ENCODE measurements around the gene ZBTB44. TPM values are rescaled to one million over a fixed set of nuclear protein-coding genes. Genes with fewer than 3 reads are reported as not detected.

The ZBTB44 gene
- total RNA-seq, 1 donor from 2014 or later = 42.5 TPM

DNA sequence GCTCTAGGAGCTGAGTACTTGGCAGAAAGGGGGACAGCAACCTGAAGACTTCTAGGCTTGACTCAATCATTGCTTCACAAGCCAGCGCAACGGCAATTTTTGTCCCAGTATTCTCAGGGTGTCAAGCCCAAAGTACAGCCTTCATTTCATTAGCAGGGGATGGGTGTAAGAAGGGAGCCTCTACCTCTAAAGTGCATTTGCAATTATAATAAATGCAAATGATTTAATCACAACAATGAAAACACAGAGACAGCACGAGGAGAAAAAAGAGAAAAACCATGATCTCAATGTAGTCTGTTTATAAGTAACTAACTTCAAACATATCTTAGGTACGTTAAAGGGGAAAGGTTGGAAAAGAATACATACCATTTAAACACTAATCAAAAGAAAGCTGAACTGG lies 34.7 kb downstream of the ZBTB44 start:
- no peaks in the 10 kb centered on the region for H3K4me1 Mint-ChIP-seq (ENCODE audit: low read depth)
- H3K9me3 Mint-ChIP-seq (ENCODE audit: low read depth) = peaks cover 13% of the 10 kb centered on the region
- TF ChIP-seq, protein P1, sequence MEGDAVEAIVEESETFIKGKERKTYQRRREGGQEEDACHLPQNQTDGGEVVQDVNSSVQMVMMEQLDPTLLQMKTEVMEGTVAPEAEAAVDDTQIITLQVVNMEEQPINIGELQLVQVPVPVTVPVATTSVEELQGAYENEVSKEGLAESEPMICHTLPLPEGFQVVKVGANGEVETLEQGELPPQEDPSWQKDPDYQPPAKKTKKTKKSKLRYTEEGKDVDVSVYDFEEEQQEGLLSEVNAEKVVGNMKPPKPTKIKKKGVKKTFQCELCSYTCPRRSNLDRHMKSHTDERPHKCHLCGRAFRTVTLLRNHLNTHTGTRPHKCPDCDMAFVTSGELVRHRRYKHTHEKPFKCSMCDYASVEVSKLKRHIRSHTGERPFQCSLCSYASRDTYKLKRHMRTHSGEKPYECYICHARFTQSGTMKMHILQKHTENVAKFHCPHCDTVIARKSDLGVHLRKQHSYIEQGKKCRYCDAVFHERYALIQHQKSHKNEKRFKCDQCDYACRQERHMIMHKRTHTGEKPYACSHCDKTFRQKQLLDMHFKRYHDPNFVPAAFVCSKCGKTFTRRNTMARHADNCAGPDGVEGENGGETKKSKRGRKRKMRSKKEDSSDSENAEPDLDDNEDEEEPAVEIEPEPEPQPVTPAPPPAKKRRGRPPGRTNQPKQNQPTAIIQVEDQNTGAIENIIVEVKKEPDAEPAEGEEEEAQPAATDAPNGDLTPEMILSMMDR (IDR thresholded peaks at IDR 0.05; ENCODE audit: unreplicated experiment) = no peak
- H3K27ac Mint-ChIP-seq = peak overlapping the region; percentile 10
- no peaks in the 10 kb centered on the region for H3K27me3 Mint-ChIP-seq
- H3K36me3 Mint-ChIP-seq (ENCODE audit: insufficient read depth) = peaks cover 8% of the 10 kb centered on the region
- no peak overlapping the region for H3K4me3 Mint-ChIP-seq (ENCODE audit: low read depth)
- DNase-seq (ENCODE audit: low spot score, unreplicated experiment) = no peak

DNA sequence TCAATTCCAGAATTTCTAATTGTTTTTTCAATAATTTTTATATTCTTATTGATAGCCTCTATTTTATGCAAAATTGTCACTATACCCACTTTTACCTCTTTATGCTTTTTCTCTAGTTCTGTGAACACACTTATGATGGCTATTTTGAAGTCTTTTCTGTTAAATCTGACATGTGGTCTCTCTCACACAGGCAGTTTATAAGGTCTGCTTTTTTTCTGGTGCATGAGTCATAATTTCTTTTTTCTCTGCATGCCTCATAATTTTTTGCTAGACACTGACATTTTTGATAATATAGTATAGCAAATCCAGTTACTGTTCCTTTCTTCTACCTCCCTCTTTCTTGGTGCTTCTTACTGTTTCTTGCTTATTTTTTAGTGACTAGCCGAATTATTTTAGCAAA lies 36.0 kb downstream of the ZBTB44 start:
- no peak overlapping the region for H3K4me3 Mint-ChIP-seq (ENCODE audit: low read depth)
- TF ChIP-seq, protein P1 (IDR thresholded peaks at IDR 0.05; ENCODE audit: unreplicated experiment) = no peak
- no peak for DNase-seq (ENCODE audit: low spot score, unreplicated experiment)
- H3K4me1 Mint-ChIP-seq (ENCODE audit: low read depth) = no peaks in the 10 kb centered on the region
- no peak overlapping the region for H3K27ac Mint-ChIP-seq
- peaks cover 8% of the 10 kb centered on the region for H3K36me3 Mint-ChIP-seq (ENCODE audit: insufficient read depth)
- H3K9me3 Mint-ChIP-seq (ENCODE audit: low read depth) = peaks cover 13% of the 10 kb centered on the region
- H3K27me3 Mint-ChIP-seq = no peaks in the 10 kb centered on the region

DNA sequence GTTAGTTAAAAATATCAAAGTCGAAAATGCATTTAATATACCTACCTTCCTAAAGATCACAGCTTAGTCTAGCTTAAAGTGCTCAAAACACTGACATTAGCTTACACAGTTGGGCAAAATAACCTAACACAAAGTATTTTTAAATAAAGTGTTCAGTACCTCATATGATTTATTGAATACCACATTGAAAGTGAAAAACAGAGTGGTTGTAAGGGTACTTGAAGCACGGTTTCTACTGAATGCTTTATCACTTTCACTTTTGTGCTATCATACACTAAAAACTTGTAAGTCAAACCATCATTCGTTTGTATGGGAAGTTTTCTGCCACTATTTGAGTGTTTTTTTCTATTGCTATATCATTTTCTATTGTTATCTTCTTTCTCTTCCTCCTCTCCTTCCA lies 36.6 kb downstream of the ZBTB44 start:
- Mint-ChIP-seq H3K36me3 (ENCODE audit: insufficient read depth) (peaks cover 8% of the 10 kb centered on the region), H3K4me3 (ENCODE audit: low read depth) (no peak overlapping the region), H3K9me3 (ENCODE audit: low read depth) (peaks cover 13% of the 10 kb centered on the region), H3K27me3 (no peaks in the 10 kb centered on the region), H3K27ac (no peak overlapping the region), H3K4me1 (ENCODE audit: low read depth) (no peaks in the 10 kb centered on the region)
- TF ChIP-seq, protein P1 (IDR thresholded peaks at IDR 0.05; ENCODE audit: unreplicated experiment) = no peak
- DNase-seq (ENCODE audit: low spot score, unreplicated experiment) = no peak

DNA sequence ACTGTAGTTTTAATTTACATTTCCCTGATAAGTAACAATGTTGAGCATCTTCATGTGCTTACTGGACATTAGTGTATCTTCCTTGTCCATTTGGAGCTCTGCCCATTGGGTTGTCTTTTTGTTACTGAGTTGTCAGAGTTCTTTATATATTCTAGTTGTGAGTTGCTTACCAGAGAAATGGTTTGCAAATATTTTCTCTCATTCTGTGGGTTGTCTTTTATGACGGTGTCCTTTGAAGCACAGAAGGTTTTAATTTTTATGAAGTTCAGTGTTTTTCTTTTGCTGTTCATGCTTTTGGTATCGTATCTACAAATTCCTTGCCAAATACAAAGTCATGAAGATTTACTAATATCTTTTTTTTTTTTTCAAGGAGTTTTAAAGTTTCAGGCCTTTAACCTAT lies 42.4 kb downstream of the ZBTB44 start:
- Mint-ChIP-seq H3K4me3 (ENCODE audit: low read depth) (no peak overlapping the region), H3K27me3 (no peaks in the 10 kb centered on the region), H3K9me3 (ENCODE audit: low read depth) (no peaks in the 10 kb centered on the region), H3K4me1 (ENCODE audit: low read depth) (no peaks in the 10 kb centered on the region), H3K36me3 (ENCODE audit: insufficient read depth) (peaks cover 1% of the 10 kb centered on the region), H3K27ac (no peak overlapping the region)
- TF ChIP-seq, protein P1 (IDR thresholded peaks at IDR 0.05; ENCODE audit: unreplicated experiment) = no peak
- DNase-seq (ENCODE audit: low spot score, unreplicated experiment) = no peak

DNA sequence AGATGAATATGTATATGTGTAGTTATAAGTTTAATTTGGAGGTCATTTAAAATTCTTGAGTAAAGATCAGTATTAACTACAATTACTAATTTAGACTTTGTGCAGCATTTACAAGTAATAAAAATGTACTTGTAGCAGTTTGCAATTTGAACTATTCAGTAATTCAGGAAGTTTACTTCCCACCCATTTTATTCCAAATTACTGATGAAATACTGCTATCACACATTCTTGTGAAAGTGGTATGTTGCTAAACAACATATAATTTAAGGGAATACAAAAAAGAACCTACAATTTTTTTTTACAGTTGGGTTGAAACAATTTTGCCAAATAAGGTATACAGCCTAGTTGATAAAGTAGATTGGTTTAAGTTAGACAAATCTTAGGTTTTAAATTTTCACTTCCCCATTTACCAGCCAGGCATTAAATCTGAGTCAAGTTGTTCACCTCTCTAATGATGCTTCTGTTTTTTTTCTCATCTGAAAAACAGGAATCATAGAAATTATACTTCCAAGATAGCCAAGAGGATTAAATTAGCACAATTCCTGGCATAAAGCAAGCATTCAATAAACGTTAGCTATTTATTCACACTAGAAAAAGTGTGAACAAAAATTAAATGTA lies 45.3 kb downstream of the ZBTB44 start:
- Mint-ChIP-seq H3K27ac (no peak overlapping the region), H3K36me3 (ENCODE audit: insufficient read depth) (peaks cover 1% of the 10 kb centered on the region), H3K9me3 (ENCODE audit: low read depth) (no peaks in the 10 kb centered on the region), H3K4me3 (ENCODE audit: low read depth) (no peak overlapping the region), H3K4me1 (ENCODE audit: low read depth) (no peaks in the 10 kb centered on the region), H3K27me3 (no peaks in the 10 kb centered on the region)
- no peak for DNase-seq (ENCODE audit: low spot score, unreplicated experiment)
- TF ChIP-seq, protein P1 (IDR thresholded peaks at IDR 0.05; ENCODE audit: unreplicated experiment) = no peak
